SU-DHL-6 (cell line): Measurements from ENCODE around the gene XRN2.

Source experiments
- H2AFZ ChIP-seq: fragments of 200-600 bp; sonication (generic); 2 replicates; pipeline ENCODE4 v1.6.1; 2014; ENCODE audit warnings: low read depth, mild to moderate bottlenecking, moderate library complexity, mixed read lengths, antibody characterized with exemption, low read length; ENCODE audit not compliant: severe bottlenecking
- H3F3A ChIP-seq: fragments of 200-600 bp; shearing (Covaris generic); 2 replicates; pipeline ENCODE4 v1.6.0; 2016; ENCODE audit warnings: antibody characterized with exemption, mild to moderate bottlenecking; ENCODE audit not compliant: insufficient read depth
- H3K27ac ChIP-seq: fragments of 200-600 bp; sonication (generic); 2 replicates; pipeline ENCODE4 v1.5.1; 2016; ENCODE audit warnings: low read depth, mild to moderate bottlenecking, low read length, moderate library complexity, mixed read lengths
- H3K27me3 ChIP-seq: fragments of 200-600 bp; sonication (generic), shearing (Covaris generic); 2 replicates; pipeline ENCODE4 v1.6.0; 2014; ENCODE audit warnings: mild to moderate bottlenecking, low read length
- H3K36me3 ChIP-seq: fragments of 200-600 bp; sonication (generic); 2 replicates; pipeline ENCODE4 v1.6.1; 2014; ENCODE audit warnings: mild to moderate bottlenecking, low read length, mixed read lengths
- H3K4me2 ChIP-seq: fragments of 300-600, 200-600 bp; shearing (Covaris generic), sonication (generic); 2 replicates; pipeline ENCODE4 v1.6.0; 2014; ENCODE audit warnings: low read length, low read depth, mild to moderate bottlenecking; ENCODE audit not compliant: poor library complexity, severe bottlenecking
- H3K4me3 ChIP-seq: fragments of 200-600 bp; sonication (generic); 2 replicates; pipeline ENCODE4 v1.5.1; 2014; ENCODE audit warnings: antibody characterized with exemption, low read length, mild to moderate bottlenecking, mixed read lengths; ENCODE audit not compliant: insufficient read depth, poor library complexity, severe bottlenecking
- H3K79me2 ChIP-seq: fragments of 200-600 bp; sonication (generic); 2 replicates; pipeline ENCODE4 v1.6.1; 2014; ENCODE audit warnings: mild to moderate bottlenecking, low read length, moderate library complexity; ENCODE audit not compliant: insufficient read depth
- H3K9ac ChIP-seq: fragments of 200-600 bp; sonication (generic); 2 replicates; pipeline ENCODE4 v1.7.0; 2014; ENCODE audit warnings: mild to moderate bottlenecking, low read length
- H3K9me2 ChIP-seq: fragments of 200-600 bp; sonication (generic); replicated peaks from 2 replicates; pipeline ENCODE4 v1.6.1; 2014; ENCODE audit warnings: low read length; ENCODE audit not compliant: insufficient read depth
- H3K9me3 ChIP-seq: fragments of 200-600 bp; sonication (generic); 2 replicates; pipeline ENCODE4 v1.6.1; 2014; ENCODE audit warnings: low read length, mixed read lengths; ENCODE audit not compliant: insufficient read depth
- H4K20me1 ChIP-seq: fragments of 200-600 bp; sonication (generic); 2 replicates; pipeline ENCODE4 v1.6.1; 2014; ENCODE audit warnings: low read depth, mild to moderate bottlenecking, antibody characterized with exemption, low read length, moderate library complexity, mixed read lengths
- CTCF ChIP-seq: fragments of 200-600 bp; sonication (generic); IDR thresholded peaks from one replicate; pipeline ENCODE4 v1.5.1; 2017; ENCODE audit warnings: antibody characterized with exemption, mild to moderate bottlenecking, low read length, moderate library complexity; ENCODE audit not compliant: insufficient read depth, poor library complexity, severe bottlenecking
- EZH2phosphoT487 ChIP-seq: fragments of 200-600 bp; sonication (generic), shearing (Covaris generic); conservative IDR thresholded peaks from 2 replicates; pipeline ENCODE4 v1.6.1; 2018; ENCODE audit warnings: mild to moderate bottlenecking, antibody characterized with exemption, low read length, moderate library complexity, mixed read lengths

The XRN2 gene

DNA sequence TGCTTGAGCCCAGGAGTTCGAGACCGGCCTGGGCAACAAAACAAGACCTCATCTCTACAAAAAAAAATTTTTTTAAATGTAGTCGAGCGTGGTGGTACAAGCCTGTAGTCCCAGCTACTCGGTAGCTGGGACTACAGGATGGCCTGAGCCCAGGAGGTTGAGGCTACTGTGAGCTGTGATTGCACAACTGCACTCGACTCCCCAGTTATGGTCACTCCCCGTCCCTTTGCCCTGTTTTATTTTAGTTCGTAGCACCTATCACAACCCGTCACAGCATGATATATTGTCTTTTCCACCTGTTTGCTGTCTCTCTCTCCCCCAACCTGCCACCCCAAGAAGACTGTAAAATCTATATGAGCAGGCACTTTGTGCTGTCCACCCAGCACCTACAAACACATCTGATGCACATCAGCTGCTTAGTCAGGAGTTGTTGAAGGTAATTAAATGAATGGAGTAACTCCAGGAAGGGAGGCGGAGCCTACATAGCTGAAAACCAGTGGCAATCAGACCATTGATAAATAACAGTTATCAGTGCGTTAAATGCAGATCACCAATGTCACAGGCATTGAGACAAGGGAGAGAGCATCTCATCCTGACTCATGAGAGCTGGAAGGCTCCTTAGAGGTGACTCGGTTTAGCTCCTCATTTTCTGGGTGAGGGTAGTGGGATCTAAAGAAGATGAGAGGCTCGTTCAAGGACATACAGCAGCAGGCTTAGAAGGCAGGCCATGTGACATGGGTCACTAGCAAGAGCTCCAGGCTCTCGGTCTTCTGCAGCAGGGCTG is 14.4 kb upstream of the XRN2 start:
- Histone ChIP-seq H3K36me3 (no peaks in the 10 kb centered on the region), H3K4me3 (no peak overlapping the region), H3K79me2 (no peaks in the 10 kb centered on the region), H3K27me3 (no peaks in the 10 kb centered on the region), H4K20me1 (no peaks in the 10 kb centered on the region), H3K9me2 (no peaks in the 10 kb centered on the region), H3K4me2 (no peak overlapping the region), H3K27ac (no peak overlapping the region), H3F3A (no peaks in the 10 kb centered on the region), H2AFZ (no peak overlapping the region), H3K9me3 (no peaks in the 10 kb centered on the region), H3K9ac (no peak overlapping the region)
- no peak for TF ChIP-seq CTCF
- TF ChIP-seq EZH2phosphoT487: no peak

GRCh38 chr20:21289651-21290050 is 13.5 kb upstream of the XRN2 start:
- H3K4me3 ChIP-seq: no peak overlapping the region
- H3K36me3 ChIP-seq: no peaks in the 10 kb centered on the region
- no peaks in the 10 kb centered on the region for H3F3A ChIP-seq
- no peaks in the 10 kb centered on the region for H3K9me3 ChIP-seq
- TF ChIP-seq CTCF: no peak
- no peak for TF ChIP-seq EZH2phosphoT487
- no peaks in the 10 kb centered on the region for H3K27me3 ChIP-seq
- H4K20me1 ChIP-seq: no peaks in the 10 kb centered on the region
- H3K27ac ChIP-seq: no peak overlapping the region
- H3K4me2 ChIP-seq: no peak overlapping the region
- H3K9ac ChIP-seq: no peak overlapping the region
- no peaks in the 10 kb centered on the region for H3K79me2 ChIP-seq
- no peaks in the 10 kb centered on the region for H3K9me2 ChIP-seq
- no peak overlapping the region for H2AFZ ChIP-seq

DNA sequence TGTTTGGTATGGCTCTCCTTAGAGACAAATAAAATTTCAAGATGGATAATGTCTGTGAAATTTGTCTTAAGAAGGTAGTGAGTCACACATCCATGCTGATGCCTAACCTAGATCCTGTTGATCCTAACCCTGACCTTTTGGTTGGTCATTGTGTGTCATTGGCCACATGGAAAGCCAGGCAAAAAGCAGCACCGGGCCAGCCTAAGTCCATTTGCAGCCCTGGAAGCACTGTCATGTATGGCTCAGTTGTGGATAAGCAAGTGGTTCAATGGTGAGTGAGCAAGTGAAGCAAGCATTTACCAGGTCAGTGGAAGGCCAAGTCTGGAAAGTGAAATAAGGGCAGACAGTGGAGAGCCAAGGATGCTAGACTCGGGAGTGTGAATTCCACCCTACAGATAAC is 12.1 kb upstream of the XRN2 start:
- Histone ChIP-seq H3K9me3 (no peaks in the 10 kb centered on the region), H2AFZ (no peak overlapping the region), H3K27me3 (no peaks in the 10 kb centered on the region), H3K4me2 (no peak overlapping the region), H3K9ac (no peak overlapping the region), H3K9me2 (no peaks in the 10 kb centered on the region), H3K36me3 (no peaks in the 10 kb centered on the region), H3K79me2 (no peaks in the 10 kb centered on the region), H3K27ac (no peak overlapping the region), H4K20me1 (no peaks in the 10 kb centered on the region), H3K4me3 (no peak overlapping the region), H3F3A (no peaks in the 10 kb centered on the region)
- TF ChIP-seq EZH2phosphoT487 (no peak), CTCF (no peak)
